HL-60/S4 (cell line): ENCODE results near the gene COBL.

Experiments used
- in situ Hi-C: fragments of 300-500 bp; cut with MboI; formaldehyde crosslinking; loops from 2 replicates; pipeline ENCODE4 v1.14.3; 2022; ENCODE audit warnings: low sequenced_read_pairs

Gene COBL

GRCh38 chr7:50985096-50985495 lies 331.5 kb downstream of the COBL start:
- in situ Hi-C loops: no loop called here

GRCh38 chr7:50983850-50984249 lies 332.8 kb downstream of the COBL start:
- in situ Hi-C loops: no loop called here

- in situ Hi-C loops: no loop called here
Measured at GRCh38 chr7:50982626-50983025, 334.0 kb downstream of the COBL start.

- in situ Hi-C loops: no loop called here
Measured at GRCh38 chr7:50981743-50982142, 334.9 kb downstream of the COBL start.

GRCh38 chr7:50980411-50980810 lies 336.2 kb downstream of the COBL start:
- in situ Hi-C loops: no loop called here

GRCh38 chr7:50978633-50979215 lies 337.9 kb downstream of the COBL start:
- in situ Hi-C loops: no loop called here

GRCh38 chr7:50977421-50977820 lies 339.2 kb downstream of the COBL start:
- in situ Hi-C loops: no loop called here

GRCh38 chr7:50976064-50976463 lies 340.5 kb downstream of the COBL start:
- in situ Hi-C loops: no loop called here

GRCh38 chr7:50974240-50974639 lies 342.4 kb downstream of the COBL start:
- in situ Hi-C loops: no loop called here

GRCh38 chr7:50973814-50974213 lies 342.8 kb downstream of the COBL start:
- in situ Hi-C loops: no loop called here

GRCh38 chr7:50970092-50970491 lies 346.5 kb downstream of the COBL start:
- in situ Hi-C loops: no loop called here
